K562 (cell line): ENCODE results near the gene MGRN1. TPM values are rescaled to one million over a fixed set of nuclear protein-coding genes. Genes with fewer than 3 reads are reported as not detected.
A peak's percentile ranks its signal among the peaks of the same experiment; 100 is the strongest.

Experiments used
- ATAC-seq: fragments of 200-7000 bp; cut with Tn5 transposase; 3 replicates; pipeline ENCODE4 v1.9.1; 2020; ENCODE audit warnings: moderate library complexity
- BruUV-seq: library from RNA; stranded (reverse); fragments of 400-500 nt; replicated peaks from 2 replicates; lab custom pipeline; 2021; lab: Mats Ljungman, UMichigan
- CTCF ChIA-PET: fragments of 300-600 bp; formaldehyde crosslinking; extraction: SDS; loops from one replicate; lab custom pipeline; 2021; ENCODE audit warnings: low intra/inter-chr PET ratio; lab: Yijun Ruan, JAX
- POLR2A ChIA-PET: fragments of 300-600, 350-650 bp; sonication (Branson Sonifier 250); formaldehyde crosslinking; extraction: SDS; loops from one replicate; lab custom pipeline; 2021; ENCODE audit warnings: antibody characterized with exemption, inconsistent platforms; lab: Yijun Ruan, JAX
- DNase-seq, 4 experiments: peaks; one replicate each; pipeline versions ENCODE4 v3.0.0 to v3.0.0-alpha.2; 2011 to 2018; ENCODE audit warnings: low spot score in 3 of 4, mixed read lengths in 3 of 4; ENCODE audit errors: extremely low read depth in 1 of 4
- FAIRE-seq: peaks from 2 replicates; lab custom pipeline; 2011; peaks lifted over from hg19 to GRCh38; lab: Jason Lieb, UNC
- H2AFZ ChIP-seq: 2 replicates; pipeline ENCODE4 v1.6.0; 2011; ENCODE audit warnings: low read depth, low read length, control low read depth, inconsistent platforms
- H3K27ac ChIP-seq: fragments of 200-600 bp; 3 replicates; pipeline ENCODE4 v1.8.0; 2011; ENCODE audit warnings: low read depth, mild to moderate bottlenecking, control low read depth, inconsistent platforms, low read length, moderate library complexity, mixed read lengths; ENCODE audit errors: extremely low read depth
- H3K27me3 ChIP-seq, 2 experiments: fragments of 300-600 bp in 1 of 2; 2 replicates in 1 of 2; 3 replicates in 1 of 2; pipeline versions ENCODE4 v1.6.0 to v1.8.0; 2011; ENCODE audit warnings: inconsistent platforms in 2 of 2, low read length in 2 of 2, mild to moderate bottlenecking in 1 of 2, mixed read lengths in 1 of 2, moderate library complexity in 1 of 2; ENCODE audit not compliant: control insufficient read depth in 2 of 2, insufficient read depth in 2 of 2
- H3K36me3 ChIP-seq: fragments of 300-600 bp; 3 replicates; pipeline ENCODE4 v1.8.0; 2011; ENCODE audit warnings: mild to moderate bottlenecking, low read length, inconsistent platforms; ENCODE audit not compliant: control insufficient read depth, insufficient read depth
- H3K4me1 ChIP-seq, 2 experiments: fragments of 200-600 bp in 1 of 2; replicated peaks in 1 of 2; 2 replicates in 1 of 2; 3 replicates in 1 of 2; pipeline versions ENCODE4 v1.5.1 to v1.8.0; 2011; ENCODE audit warnings: inconsistent platforms in 2 of 2, low read length in 2 of 2, mild to moderate bottlenecking in 1 of 2, mixed read lengths in 1 of 2, moderate library complexity in 1 of 2; ENCODE audit not compliant: control insufficient read depth in 2 of 2, insufficient read depth in 2 of 2
- H3K4me2 ChIP-seq: 2 replicates; pipeline ENCODE4 v1.6.1; 2011; ENCODE audit warnings: low read length, control low read depth, inconsistent platforms, mixed read lengths; ENCODE audit not compliant: insufficient read depth
- H3K4me3 ChIP-seq: fragments of 200-600 bp; sonication (generic), shearing (Covaris generic); 2 replicates; pipeline ENCODE4 v1.5.1; 2016; ENCODE audit warnings: control low read depth, inconsistent platforms
- H3K79me2 ChIP-seq: fragments of 200-600 bp; 3 replicates; pipeline ENCODE4 v1.8.0; 2011; ENCODE audit warnings: low read length, inconsistent platforms; ENCODE audit not compliant: control insufficient read depth, insufficient read depth
- H3K9ac ChIP-seq, 2 experiments: 2 replicates each; pipeline versions ENCODE4 v1.6.0 to v1.6.1; 2011; ENCODE audit warnings: low read depth in 2 of 2, low read length in 2 of 2, control low read depth in 1 of 2, inconsistent platforms in 1 of 2, mild to moderate bottlenecking in 1 of 2, mixed read lengths in 1 of 2; ENCODE audit not compliant: insufficient read depth in 1 of 2
- H3K9me1 ChIP-seq: one replicate; pipeline ENCODE4 v1.6.0; 2011; ENCODE audit warnings: inconsistent platforms, mild to moderate bottlenecking, low read length, moderate library complexity; ENCODE audit not compliant: control insufficient read depth, insufficient read depth
- H3K9me3 ChIP-seq: replicated peaks from 2 replicates; pipeline ENCODE4 v1.5.1; 2011; ENCODE audit warnings: low read depth, low read length, inconsistent platforms; ENCODE audit not compliant: control insufficient read depth, insufficient read depth
- H4K20me1 ChIP-seq: replicated peaks from 2 replicates; pipeline ENCODE4 v1.6.1; 2011; ENCODE audit warnings: low read length, inconsistent platforms, mixed read lengths; ENCODE audit not compliant: control insufficient read depth, insufficient read depth
- CTCF ChIP-seq, 3 experiments: IDR thresholded peaks in 2 of 3; conservative IDR thresholded peaks in 1 of 3; 2 replicates each; pipeline ENCODE4 v1.5.1; 2011 to 2012; ENCODE audit warnings: low read length in 3 of 3, mild to moderate bottlenecking in 3 of 3, control low read depth in 2 of 3, improper control_type of control experiment in 1 of 3, inconsistent platforms in 1 of 3, low read depth in 1 of 3, mixed read lengths in 1 of 3, moderate library complexity in 1 of 3; ENCODE audit not compliant: insufficient read depth in 2 of 3
- ZSCAN32 ChIP-seq: fragments of 450-650 bp; formaldehyde crosslinking; IDR thresholded peaks from 2 replicates; pipeline ENCODE4 v1.4.0; 2020; ENCODE audit warnings: mild to moderate bottlenecking, moderate library complexity
- WGBS: fragments of 100-300 bp; shearing (Covaris generic); methylation state at CpG from one replicate; pipeline ENCODE4 v1.1.6; 2016; ENCODE audit warnings: low coverage, mixed read lengths; ENCODE audit not compliant: insufficient coverage; ENCODE audit errors: missing lambda C conversion rate; 5-methylcytosine and 5-hydroxymethylcytosine counted together
- in situ Hi-C: fragments of 300-500 bp; cut with MboI; formaldehyde crosslinking; loops from 4 replicates; pipeline ENCODE4 v1.15.0; 2018; ENCODE audit warnings: inconsistent platforms, mixed read lengths
- intact Hi-C: fragments of 100-400 bp; cut with micrococcal nuclease; formaldehyde crosslinking; loops from 2 replicates; pipeline ENCODE4 v1.14.2; 2022
- polyA plus RNA-seq, 8 experiments: library from polyadenylated mRNA; depleted of rRNA in 4 of 8; stranded (reverse) in 5 of 8; unstranded in 3 of 8; fragments of >200 nt; fragmentation: Nextera tagmentation in 2 of 8; fragmentation: Illumina TruSeq in 1 of 8; extraction: Ambion mirVana in 2 of 8; extraction: Trizol in 1 of 8; gene quantifications; 2 replicates each; pipeline versions ENCODE4 v1.2.1 to v1.2.3, GENCODE V29; 2011 to 2014; ENCODE audit warnings: inconsistent platforms in 1 of 8, missing spikeins in 1 of 8
- total RNA-seq, 7 experiments: library from RNA; depleted of rRNA in 6 of 7; stranded (reverse); fragments of >200 nt in 6 of 7; fragmentation: Illumina TruSeq in 2 of 7; extraction: Trizol in 2 of 7; gene quantifications; 2 replicates each; pipeline versions ENCODE4 v1.2.1 to v1.2.3, GENCODE V29; 2011 to 2021; ENCODE audit warnings: low replicate concordance in 1 of 7

Gene MGRN1
- total and polyA plus RNA-seq, 9 of the 15 experiments (the other 6 are each of a cell fraction or from before 2014, with no cell fraction given), result 0.15 to 37.9 (median 6.0) TPM

DNA sequence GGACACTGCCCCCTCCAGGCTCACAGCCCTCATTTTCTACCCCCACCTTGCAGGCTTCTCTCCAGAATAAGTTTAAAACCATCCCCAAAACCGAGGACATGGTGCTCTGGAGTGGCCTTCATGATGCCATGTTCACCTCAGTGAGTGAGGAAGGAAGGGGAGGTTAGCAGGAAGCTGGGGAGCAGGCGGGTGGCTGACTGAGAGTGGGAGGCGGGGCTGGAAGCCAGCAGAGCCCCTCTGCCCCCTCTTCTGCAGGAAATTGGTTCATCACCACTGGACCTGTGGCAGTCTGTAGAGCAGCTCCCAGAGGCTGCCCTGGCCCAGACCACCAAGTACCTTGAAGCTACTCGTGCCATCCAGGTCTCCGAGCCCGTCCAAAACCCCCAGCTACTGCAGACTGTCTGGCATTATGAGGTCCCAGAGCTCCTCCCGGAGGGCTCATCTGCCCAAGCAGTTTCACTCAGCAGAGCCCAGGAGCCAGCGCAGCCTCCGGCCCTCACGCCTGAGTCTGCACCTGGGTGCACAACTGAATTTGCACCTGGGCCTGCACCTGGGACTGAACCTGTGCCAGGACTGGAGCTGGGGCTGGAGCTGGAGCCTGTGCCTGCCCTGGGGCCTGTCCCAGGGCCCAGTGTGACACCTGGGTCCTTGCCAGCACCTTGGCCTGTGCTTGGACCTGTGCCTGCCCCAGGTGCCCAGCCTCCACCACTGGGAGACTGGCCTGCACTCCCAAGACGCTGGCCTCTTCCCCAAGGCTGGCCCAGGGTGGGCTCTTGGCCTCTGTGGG is 49.5 kb upstream of the MGRN1 start:
- no TSS peak for BruUV-seq
- peak in 2 of 4 experiments; percentile 20 to 31 for DNase-seq
- ChIA-PET POLR2A (interaction anchor here (0.7 to 0.9 kb wide), 2 partner anchors 10 to 63 kb away, joined by 3 read pairs; no protein-coding TSS in a partner anchor), CTCF (no interaction called here)
- peak in 2 of 3 experiments; percentile 2 to 23; a peak in 1 of 6 replicates for TF ChIP-seq CTCF (IDR thresholded peaks at IDR 0.05 in 2 of 3, conservative IDR thresholded peaks at IDR 0.05 in 1 of 3; ENCODE audit: insufficient read depth in 2 of 3, low read depth in 1 of 3, low read length in 3 of 3)
- no peak for TF ChIP-seq ZSCAN32 (CRISPR knock-in tag)
- Histone ChIP-seq H3K27me3 (peaks cover 19 to 61% of the 10 kb centered on the region in 2 experiments; a peak in 4 of 5 replicates), H3K79me2 (no peaks in the 10 kb centered on the region), H3K27ac (no peak overlapping the region), H3K4me3 (no peak overlapping the region), H3K4me1 (peaks cover 0 to 3% of the 10 kb centered on the region in 2 experiments; a peak in 1 of 5 replicates), H4K20me1 (no peaks in the 10 kb centered on the region), H3K36me3 (no peaks in the 10 kb centered on the region), H2AFZ (no peak overlapping the region), H3K9ac (no peak overlapping the region), H3K9me3 (no peaks in the 10 kb centered on the region), H3K4me2 (no peak overlapping the region), H3K9me1 (no peaks in the 10 kb centered on the region)
- intact Hi-C loops (no loop called here), in situ Hi-C loops (no loop called here)
- WGBS, result 5% methylated on average over 8 of the region's 11 CpGs
- ATAC-seq, result peak; percentile 49
- FAIRE-seq, result no peak
